ENCODE measurements around the gene VPS13D. TPM values are rescaled to one million over a fixed set of nuclear protein-coding genes. Genes with fewer than 3 reads are reported as not detected.

The VPS13D gene
- total RNA-seq, 1 experiment from 2014 or later = 31.6 TPM

DNA sequence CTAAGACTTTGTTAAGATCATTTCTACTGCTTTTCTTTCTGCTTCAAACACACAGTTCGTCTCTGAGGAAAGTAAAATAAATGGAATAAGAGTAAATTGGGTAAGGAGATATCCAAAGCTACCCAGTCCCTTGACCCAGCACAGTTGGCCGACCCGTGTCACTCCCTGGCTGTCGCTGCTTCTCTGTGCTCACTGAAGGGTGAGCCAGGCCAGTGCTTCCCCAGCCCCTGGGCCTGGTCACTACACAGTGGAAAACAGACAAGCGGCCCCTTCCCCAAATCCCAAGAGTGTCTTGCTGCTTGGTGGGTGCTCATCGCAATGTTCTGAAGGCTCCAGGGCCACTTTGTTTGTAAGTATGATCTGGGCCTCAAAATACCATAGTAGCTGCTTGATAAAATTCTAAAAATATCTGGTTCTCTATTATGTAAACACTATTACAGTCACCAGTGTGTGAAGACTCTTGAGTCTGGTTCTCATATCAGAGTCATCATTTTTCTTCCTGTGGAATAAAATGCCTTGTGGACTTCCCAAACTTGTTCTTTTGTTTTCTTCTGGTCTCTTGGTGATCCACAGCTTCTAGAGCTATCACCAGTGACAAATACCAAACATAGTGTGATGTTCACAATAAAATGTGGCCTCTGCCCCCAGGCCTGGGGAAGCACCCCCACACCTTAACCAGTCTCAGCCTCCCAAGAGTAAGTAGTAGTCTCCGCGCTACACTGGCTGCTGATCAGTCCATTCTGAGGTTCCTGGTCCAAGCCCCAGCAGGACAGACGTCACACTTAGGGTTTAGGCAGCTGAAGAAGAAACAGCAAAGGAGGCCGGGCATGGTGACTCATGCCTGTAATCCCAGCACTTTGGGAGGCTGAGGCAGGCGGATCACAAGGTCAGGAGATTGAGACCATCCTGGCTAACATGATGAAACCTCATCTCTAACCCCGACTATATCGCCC, 282.0 kb downstream of the VPS13D start:
- no peaks in the 10 kb centered on the region for H3K36me3 ChIP-seq (ENCODE audit: control insufficient read depth in 1 of 2, insufficient read depth in 2 of 2, low read length in 2 of 2)
- no peak overlapping the region for H3K27ac ChIP-seq (ENCODE audit: low read depth, low read length)
- CTCF ChIA-PET = no interaction called here
- H3K4me1 ChIP-seq (ENCODE audit: control insufficient read depth in 1 of 2, insufficient read depth in 2 of 2, low read length in 2 of 2) = peaks cover 10 to 35% of the 10 kb centered on the region in 2 experiments
- no peaks in the 10 kb centered on the region for H3K9me3 ChIP-seq (ENCODE audit: control insufficient read depth in 1 of 2, insufficient read depth in 1 of 2, low read depth in 1 of 2, low read length in 2 of 2)
- ATAC-seq (peak; percentile 76), DNase-seq (ENCODE audit: low read depth, low spot score) (no peak)
- POLR2A ChIA-PET = no interaction called here
- no peak overlapping the region for H3K9ac ChIP-seq (ENCODE audit: low read length)
- no peaks in the 10 kb centered on the region for H3K79me2 ChIP-seq (ENCODE audit: insufficient read depth, low read length)
- H3K4me2 ChIP-seq (ENCODE audit: low read length) = peak overlapping the region; percentile 52
- no peaks in the 10 kb centered on the region for H3K9me2 ChIP-seq (ENCODE audit: insufficient read depth)
- H3K27me3 ChIP-seq (ENCODE audit: insufficient read depth, low read length) = no peaks in the 10 kb centered on the region
- intact Hi-C loops (cut with micrococcal nuclease) = no loop called here
- H4K20me1 ChIP-seq (ENCODE audit: insufficient read depth) = no peaks in the 10 kb centered on the region
- no peak overlapping the region for H2AFZ ChIP-seq (ENCODE audit: low read depth, low read length, poor library complexity, severe bottlenecking)
- RAD21 ChIA-PET (ENCODE audit: low non-redundant PET in 1 of 2, low total read pairs in 2 of 2, uncharacterized antibody in 2 of 2, unreplicated experiment in 2 of 2) = no interaction called here
- BruUV-seq (replicated peaks) = no TSS peak
- TF ChIP-seq SIN3A (IDR thresholded peaks at IDR 0.05; ENCODE audit: low read depth) (no peak), CTCF (IDR thresholded peaks at IDR 0.05 in 2 of 3, conservative IDR thresholded peaks at IDR 0.05 in 1 of 3; ENCODE audit: borderline replicate concordance in 1 of 3, insufficient read depth in 1 of 3, low read depth in 2 of 3, low read length in 2 of 3) (no peak), TCF7L2 (IDR thresholded peaks at IDR 0.05; ENCODE audit: borderline replicate concordance, extremely low read depth, insufficient read depth, insufficient read length) (peak; percentile 21), FOSL1 (IDR thresholded peaks at IDR 0.05; ENCODE audit: low read depth) (peak; percentile 23; the same call in 1 of the 2 replicates)
- no peak overlapping the region for H3K4me3 ChIP-seq (replicated peaks in 1 of 2; ENCODE audit: low read depth in 1 of 2, low read length in 2 of 2)

DNA sequence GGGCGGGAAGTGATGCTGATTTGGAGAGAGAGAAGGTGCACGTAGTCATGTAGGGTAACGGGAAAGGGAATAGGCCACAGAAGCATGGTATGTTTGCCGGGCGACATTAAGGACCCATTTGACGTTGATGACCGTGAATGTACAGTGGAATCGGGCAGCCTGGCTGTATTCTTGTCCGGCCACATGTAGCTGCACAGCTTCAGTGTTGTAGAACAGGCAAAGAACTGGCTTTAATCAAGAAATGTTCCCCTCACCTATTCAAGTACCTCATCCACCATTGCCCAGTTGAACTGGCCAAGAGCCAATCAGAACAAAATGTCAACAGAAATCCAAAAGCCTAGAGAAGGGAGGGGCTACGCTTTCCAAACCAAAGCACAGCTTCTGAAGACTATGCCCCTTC, 283.4 kb downstream of the VPS13D start:
- ChIA-PET CTCF (no interaction called here), RAD21 (ENCODE audit: low non-redundant PET in 1 of 2, low total read pairs in 2 of 2, uncharacterized antibody in 2 of 2, unreplicated experiment in 2 of 2) (no interaction called here), POLR2A (interaction anchor here (1.2 kb wide), 1 partner anchor 106 kb away, joined by 3 read pairs; the partner anchor contains the start of gene DHRS3)
- H3K4me2 ChIP-seq (ENCODE audit: low read length) = no peak overlapping the region
- H3K27me3 ChIP-seq (ENCODE audit: insufficient read depth, low read length) = no peaks in the 10 kb centered on the region
- no peaks in the 10 kb centered on the region for H3K9me2 ChIP-seq (ENCODE audit: insufficient read depth)
- no peaks in the 10 kb centered on the region for H4K20me1 ChIP-seq (ENCODE audit: insufficient read depth)
- peaks cover 10 to 35% of the 10 kb centered on the region in 2 experiments for H3K4me1 ChIP-seq (ENCODE audit: control insufficient read depth in 1 of 2, insufficient read depth in 2 of 2, low read length in 2 of 2)
- TF ChIP-seq MAX (IDR thresholded peaks at IDR 0.05) (no peak), CEBPB (IDR thresholded peaks at IDR 0.05; ENCODE audit: low read depth) (no peak), YY1 (IDR thresholded peaks at IDR 0.05; ENCODE audit: extremely low read depth, insufficient replicate concordance, low read depth, low read length) (no peak), ELF1 (IDR thresholded peaks at IDR 0.05; ENCODE audit: borderline replicate concordance, low read depth) (no peak), SRF (IDR thresholded peaks at IDR 0.05; ENCODE audit: low read depth) (no peak), POLR2A (IDR thresholded peaks at IDR 0.05; ENCODE audit: borderline replicate concordance, extremely low read depth, insufficient read depth, insufficient read length) (no peak), CTCF (IDR thresholded peaks at IDR 0.05 in 2 of 3, conservative IDR thresholded peaks at IDR 0.05 in 1 of 3; ENCODE audit: borderline replicate concordance in 1 of 3, insufficient read depth in 1 of 3, low read depth in 2 of 3, low read length in 2 of 3) (no peak), EZH2phosphoT487 (IDR thresholded peaks at IDR 0.05; ENCODE audit: borderline replicate concordance) (no peak), ZNF274 (IDR thresholded peaks at IDR 0.05; ENCODE audit: low read depth, low read length) (no peak), JUND (IDR thresholded peaks at IDR 0.05) (no peak), EZH2 (IDR thresholded peaks at IDR 0.05) (no peak), FOSL1 (IDR thresholded peaks at IDR 0.05; ENCODE audit: low read depth) (no peak)
- DNase-seq (ENCODE audit: low read depth, low spot score) = no peak
- ATAC-seq = no peak
- no peak overlapping the region for H2AFZ ChIP-seq (ENCODE audit: low read depth, low read length, poor library complexity, severe bottlenecking)
- intact Hi-C loops (cut with micrococcal nuclease) = no loop called here
- TSS peak; percentile 24 for BruUV-seq (replicated peaks)
- H3K27ac ChIP-seq (ENCODE audit: low read depth, low read length) = no peak overlapping the region
- no peaks in the 10 kb centered on the region for H3K36me3 ChIP-seq (ENCODE audit: control insufficient read depth in 1 of 2, insufficient read depth in 2 of 2, low read length in 2 of 2)
- H3K4me3 ChIP-seq (replicated peaks in 1 of 2; ENCODE audit: low read depth in 1 of 2, low read length in 2 of 2) = no peak overlapping the region
- no peaks in the 10 kb centered on the region for H3K79me2 ChIP-seq (ENCODE audit: insufficient read depth, low read length)
- H3K9ac ChIP-seq (ENCODE audit: low read length) = no peak overlapping the region
- no peaks in the 10 kb centered on the region for H3K9me3 ChIP-seq (ENCODE audit: control insufficient read depth in 1 of 2, insufficient read depth in 1 of 2, low read depth in 1 of 2, low read length in 2 of 2)

Data from HCT116 (cell line).